ENCODE measurements around the gene PSMB3. TPM values are rescaled to one million over a fixed set of nuclear protein-coding genes. Genes with fewer than 3 reads are reported as not detected.
"Not testable (repeated sequence)": the region's sequence is repeated elsewhere in the genome, so short reads cannot be mapped to it uniquely, and the experiment has no call there.

PSMB3 gene
- polyA plus RNA-seq, 3 donors, result 105 to 120 (median 109) TPM

DNA sequence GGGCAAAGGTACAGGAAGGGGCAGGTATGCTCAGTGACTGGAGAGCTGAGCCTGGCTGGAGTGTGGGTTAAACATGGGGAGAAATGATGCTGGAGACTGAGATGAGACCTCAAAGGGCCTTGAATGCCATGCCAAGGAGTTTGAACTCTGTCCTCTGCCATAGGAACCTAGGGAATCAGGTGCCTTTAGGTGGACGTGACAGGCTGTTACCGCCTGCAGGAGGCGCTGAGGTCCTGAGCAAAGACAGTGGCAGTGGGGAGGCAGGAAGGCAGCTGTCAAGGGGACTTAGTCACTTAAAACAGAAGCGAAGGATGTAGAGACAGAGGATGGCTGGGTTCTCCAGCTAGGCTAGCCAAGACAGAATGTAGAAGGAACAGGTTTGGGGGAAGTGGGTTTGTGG is 9.1 kb downstream of the PSMB3 start:
- DNase-seq (ENCODE audit: extremely low read depth in 1 of 11, low read depth in 9 of 11, low spot score in 4 of 11), result no peak

GRCh38 chr17:38762231-38762630 is 9.7 kb downstream of the PSMB3 start:
- no peak for DNase-seq (ENCODE audit: extremely low read depth in 1 of 11, low read depth in 9 of 11, low spot score in 4 of 11)

GRCh38 chr17:38766341-38766740 is 13.8 kb downstream of the PSMB3 start:
- DNase-seq (ENCODE audit: extremely low read depth in 1 of 11, low read depth in 9 of 11, low spot score in 4 of 11), result no peak

GRCh38 chr17:38768417-38768816 is 15.9 kb downstream of the PSMB3 start:
- DNase-seq (ENCODE audit: extremely low read depth in 1 of 11, low read depth in 9 of 11, low spot score in 4 of 11), result no peak

DNA sequence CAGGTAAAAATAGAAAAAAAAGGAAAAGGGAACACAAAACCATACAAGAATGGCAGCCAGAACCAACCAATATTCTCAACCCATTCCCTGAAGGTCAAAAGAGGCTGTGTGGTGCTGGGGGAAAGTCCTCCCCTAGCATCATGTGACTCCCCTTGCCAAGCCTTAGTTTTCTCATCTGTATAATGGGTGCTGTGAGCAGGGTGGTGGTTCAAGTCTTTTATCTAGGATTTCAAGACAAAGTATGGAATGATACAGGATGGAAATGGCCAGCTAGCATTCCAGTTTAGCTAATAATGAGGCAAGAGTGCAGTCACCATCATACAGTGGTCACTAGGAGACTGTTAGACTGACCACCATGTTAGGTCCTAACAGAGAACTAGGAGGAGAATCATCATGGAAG is 20.7 kb downstream of the PSMB3 start:
- no peak for DNase-seq (ENCODE audit: extremely low read depth in 1 of 11, low read depth in 9 of 11, low spot score in 4 of 11)

- no peak for DNase-seq (ENCODE audit: extremely low read depth in 1 of 11, low read depth in 9 of 11, low spot score in 4 of 11)
Observed at GRCh38 chr17:38777641-38778250, 25.2 kb downstream of the PSMB3 start.

DNA sequence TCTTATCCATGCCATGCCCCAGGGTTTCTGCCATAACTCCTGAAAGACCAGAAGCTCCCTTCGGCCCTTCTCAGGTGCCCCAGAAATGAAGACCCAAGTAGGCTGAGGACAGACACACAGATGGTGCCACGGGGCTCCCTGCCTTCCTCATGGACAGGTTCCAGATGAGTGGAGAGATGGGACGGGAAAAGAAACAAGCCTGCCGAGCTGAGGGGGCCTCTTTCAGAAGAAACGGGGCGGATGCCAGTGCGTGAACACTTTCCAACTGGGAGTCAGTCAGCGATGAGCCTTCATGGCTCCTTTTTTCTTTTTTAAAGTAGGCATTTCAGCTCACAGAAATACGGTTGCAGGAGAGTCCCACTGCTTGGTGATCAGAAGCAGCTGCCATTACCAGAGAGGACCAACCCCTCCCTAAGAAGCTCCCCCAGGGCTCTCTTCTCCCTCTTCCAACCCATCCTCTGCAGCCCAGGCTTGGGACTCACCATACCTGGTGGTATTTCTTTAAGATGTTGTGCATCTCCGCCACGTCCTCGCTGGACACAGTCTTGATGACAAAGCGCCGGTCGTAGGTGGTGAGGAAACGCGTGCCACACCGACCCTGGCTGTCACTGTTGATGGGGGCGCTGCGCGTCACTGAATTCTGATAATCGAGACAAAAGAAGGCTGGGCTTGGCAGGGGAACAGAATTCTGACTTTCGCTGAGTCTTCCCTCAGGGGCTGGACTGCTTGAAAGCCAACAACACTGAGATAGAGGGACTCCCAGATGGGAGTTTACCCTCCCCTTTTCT is 27.6 kb downstream of the PSMB3 start:
- no peak for DNase-seq (ENCODE audit: extremely low read depth in 1 of 11, low read depth in 9 of 11, low spot score in 4 of 11)

GRCh38 chr17:38783227-38783626 is 30.7 kb downstream of the PSMB3 start:
- no peak for DNase-seq (ENCODE audit: extremely low read depth in 1 of 11, low read depth in 9 of 11, low spot score in 4 of 11)

DNA sequence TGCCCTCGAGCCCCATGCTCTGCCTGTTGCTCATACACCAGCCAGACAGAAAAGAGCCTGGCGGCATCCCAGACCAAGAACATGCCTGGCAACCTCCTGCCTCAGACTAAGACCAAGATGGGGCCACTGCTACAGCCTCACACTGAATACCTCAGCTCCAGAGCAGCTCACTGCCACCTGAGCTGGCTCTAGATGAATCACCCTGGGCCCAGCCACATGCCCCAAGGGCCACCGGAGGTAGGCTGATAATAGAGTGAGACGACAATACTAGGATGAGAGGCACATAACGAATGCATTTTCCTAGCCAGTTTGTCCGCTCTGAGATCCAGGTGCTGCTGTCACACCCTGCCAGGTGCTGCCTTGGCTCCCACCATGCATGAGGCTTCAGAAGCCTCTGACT is 33.8 kb downstream of the PSMB3 start:
- no peak for DNase-seq (ENCODE audit: extremely low read depth in 1 of 11, low read depth in 9 of 11, low spot score in 4 of 11)

DNA sequence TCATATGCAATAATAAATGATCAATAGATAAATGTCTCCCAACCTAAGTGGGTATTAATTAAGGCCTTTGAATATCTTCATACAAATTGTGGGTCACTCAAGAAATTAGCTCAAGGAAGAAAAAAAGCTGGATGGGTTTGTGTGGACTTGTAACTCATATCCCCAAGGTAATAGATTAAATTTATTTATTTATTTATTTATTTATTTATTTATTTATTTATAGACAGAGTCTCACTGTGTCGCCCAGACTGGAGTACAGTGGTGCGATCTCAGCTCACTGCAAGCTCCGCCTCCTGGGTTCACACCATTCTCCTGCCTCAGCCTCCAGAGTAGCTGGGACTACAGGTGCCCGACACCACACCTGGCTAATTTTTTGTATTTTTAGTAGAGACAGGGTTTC is 35.5 kb downstream of the PSMB3 start:
- not testable (repeated sequence) for DNase-seq (ENCODE audit: extremely low read depth in 1 of 11, low read depth in 9 of 11, low spot score in 4 of 11)

- no peak for DNase-seq (ENCODE audit: extremely low read depth in 1 of 11, low read depth in 9 of 11, low spot score in 4 of 11)
Observed at GRCh38 chr17:38789185-38789584, 36.6 kb downstream of the PSMB3 start.

- not testable (repeated sequence) for DNase-seq (ENCODE audit: extremely low read depth in 1 of 11, low read depth in 9 of 11, low spot score in 4 of 11)
Observed at GRCh38 chr17:38790148-38790707, 37.7 kb downstream of the PSMB3 start.

DNA sequence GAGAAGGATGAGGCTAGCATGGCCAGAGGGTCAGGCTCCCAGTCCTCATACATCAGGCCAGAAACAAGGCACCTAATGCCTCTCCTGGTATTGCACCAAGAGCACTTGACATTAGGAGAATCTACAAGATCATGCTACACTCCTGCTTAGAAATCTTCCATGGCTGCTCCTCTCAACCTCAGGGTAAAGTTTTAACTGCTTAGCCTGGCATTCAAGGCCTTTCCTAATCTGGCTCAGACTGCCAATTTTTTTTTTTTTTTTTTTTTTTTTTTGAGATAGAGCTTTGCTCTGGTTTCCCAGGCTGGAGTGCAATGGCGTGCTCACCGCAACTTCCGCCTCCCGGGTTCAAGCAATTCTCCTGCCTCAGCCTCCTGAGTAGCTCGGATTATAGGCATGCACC is 38.6 kb downstream of the PSMB3 start:
- no peak for DNase-seq (ENCODE audit: extremely low read depth in 1 of 11, low read depth in 9 of 11, low spot score in 4 of 11)

- DNase-seq (ENCODE audit: extremely low read depth in 1 of 11, low read depth in 9 of 11, low spot score in 4 of 11), result no peak
Observed at GRCh38 chr17:38794221-38794620, 41.7 kb downstream of the PSMB3 start.

DNA sequence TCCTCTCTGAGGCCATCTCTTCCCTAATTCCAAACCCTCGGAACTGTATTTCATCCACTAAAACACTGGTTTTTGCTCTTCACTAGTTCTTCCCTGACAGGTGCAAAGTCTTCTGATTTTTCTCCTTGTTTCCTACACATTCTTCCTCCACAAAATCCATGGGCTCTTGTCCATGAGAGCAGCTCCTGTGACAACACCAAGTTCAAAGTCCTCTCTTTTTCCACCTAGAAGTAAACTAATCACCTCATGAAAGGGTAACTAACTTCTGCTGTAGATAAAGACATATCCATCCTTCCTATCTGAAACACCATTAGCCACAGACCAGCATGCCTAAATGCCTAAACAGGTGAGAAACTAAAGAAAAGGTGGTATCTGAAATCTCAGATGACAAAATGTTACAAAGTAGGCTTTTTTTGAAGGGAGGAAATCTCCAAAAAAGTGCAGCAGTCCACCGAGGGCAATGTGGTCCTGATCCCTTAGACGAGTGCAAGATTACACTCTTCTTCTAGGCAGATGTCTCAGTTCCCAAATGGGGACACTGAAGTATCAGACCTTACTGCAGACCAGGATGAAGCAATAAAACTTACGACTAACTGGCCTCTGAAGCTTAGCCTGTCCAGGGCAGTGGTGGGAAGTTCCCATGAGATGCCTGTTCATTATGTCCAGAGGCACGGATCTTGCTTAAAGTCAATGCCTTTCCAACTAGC is 44.1 kb downstream of the PSMB3 start:
- DNase-seq (ENCODE audit: extremely low read depth in 1 of 11, low read depth in 9 of 11, low spot score in 4 of 11), result no peak

DNA sequence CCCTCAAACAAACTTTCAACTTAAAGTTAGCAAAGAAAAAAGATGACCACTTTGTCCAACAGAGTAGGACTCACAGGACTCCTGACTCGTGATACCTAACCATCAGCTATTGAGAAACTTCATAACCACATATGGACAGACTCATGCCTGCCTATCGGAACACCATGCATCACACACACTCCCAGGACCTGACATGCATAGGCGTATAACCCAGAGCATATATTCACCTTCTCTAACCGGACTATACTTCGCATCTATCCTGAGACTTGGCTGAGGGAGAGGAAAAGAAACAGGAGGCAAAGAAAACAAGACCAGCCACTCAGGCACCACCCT is 44.6 kb downstream of the PSMB3 start:
- DNase-seq (ENCODE audit: extremely low read depth in 1 of 11, low read depth in 9 of 11, low spot score in 4 of 11), result no peak

DNA sequence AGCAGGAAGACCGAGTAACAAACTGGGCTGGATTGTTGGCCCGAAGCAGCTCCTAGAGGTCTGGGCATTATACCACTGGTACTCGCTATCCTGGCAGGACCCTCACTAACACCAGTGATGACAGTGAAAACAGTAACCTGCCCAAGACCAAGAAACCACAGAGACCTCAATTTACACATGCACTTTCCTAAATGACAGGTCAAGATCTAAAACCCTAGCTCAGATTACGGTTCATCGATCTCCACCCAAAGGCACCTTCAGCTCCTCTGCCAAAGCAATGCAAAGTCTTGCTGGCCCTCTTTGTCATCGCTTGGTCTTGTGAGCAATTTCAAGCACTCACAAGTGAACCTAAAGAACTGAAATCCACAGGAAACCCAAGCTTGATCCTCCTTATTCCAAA is 45.3 kb downstream of the PSMB3 start:
- no peak for DNase-seq (ENCODE audit: extremely low read depth in 1 of 11, low read depth in 9 of 11, low spot score in 4 of 11)

GRCh38 chr17:38798614-38799500 is 46.3 kb downstream of the PSMB3 start:
- peak in 5 of 11 donors; percentile 17 to 26 (median 23) for DNase-seq (ENCODE audit: extremely low read depth in 1 of 11, low read depth in 9 of 11, low spot score in 4 of 11)
